AG10803 (cell line): ENCODE results near the gene SERPINB4.
"Not testable (repeated sequence)": the region's sequence is repeated elsewhere in the genome, so short reads cannot be mapped to it uniquely, and the experiment has no call there.

Experiments used
- DNase-seq: peaks from one replicate; pipeline ENCODE4 v3.0.0; 2010; ENCODE audit warnings: low read depth
- H3K4me3 ChIP-seq: 2 replicates; pipeline ENCODE4 v1.5.1; 2011; ENCODE audit warnings: mild to moderate bottlenecking, low read length, control low read depth
- TF ChIP-seq, protein P1 (sequence below): conservative IDR thresholded peaks from 2 replicates; pipeline ENCODE4 v1.5.1; 2011; ENCODE audit warnings: mild to moderate bottlenecking, low read length, control low read depth, inconsistent platforms

Gene SERPINB4

DNA sequence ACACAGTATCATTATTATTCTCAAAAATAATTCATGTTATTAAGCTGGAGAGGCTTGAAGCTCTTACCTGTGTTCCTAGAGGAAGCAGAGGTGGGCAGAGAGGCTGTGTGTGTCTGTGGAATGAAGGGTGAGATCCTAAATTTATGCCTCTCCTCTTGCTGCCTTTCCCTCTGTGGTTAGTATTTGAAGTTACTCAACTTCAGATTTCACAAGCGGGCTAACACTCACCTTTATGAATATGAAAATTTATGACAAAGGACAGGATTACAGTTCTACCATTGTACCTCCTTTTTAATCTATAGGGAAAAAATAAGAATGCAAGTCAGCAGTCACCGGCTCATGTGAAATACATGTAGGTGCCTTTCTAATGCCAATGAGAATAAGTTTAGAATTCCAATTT is at the start of gene SERPINB4:
SERPINB4 (minus strand) TSS at position 115 of the 400 bp plus-strand sequence. CDS start 679 bp downstream, outside the sequence.
- DNase-seq, H3K4me3 ChIP-seq: not testable (repeated sequence)

DNA sequence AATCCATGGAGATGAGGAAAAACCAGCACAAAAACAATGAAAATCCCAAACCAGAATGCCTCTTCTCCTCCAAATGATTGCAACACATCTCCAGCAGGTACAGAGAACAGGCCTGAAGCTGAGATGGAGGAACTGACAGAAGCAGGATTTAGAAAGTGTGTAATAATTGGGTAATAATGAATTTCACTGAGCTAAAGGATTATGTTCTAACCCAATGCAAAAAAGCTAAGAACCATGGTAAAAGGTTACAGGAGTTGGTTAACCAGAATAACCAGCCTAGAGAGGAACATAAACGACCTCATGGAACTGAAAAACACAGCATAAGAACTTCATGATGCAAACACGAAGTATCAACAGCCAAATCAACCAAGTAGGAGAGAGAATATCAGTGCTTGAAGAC is 45.0 kb upstream of the SERPINB4 start:
- DNase-seq = no peak
- no peak overlapping the region for H3K4me3 ChIP-seq
- TF ChIP-seq, protein P1, sequence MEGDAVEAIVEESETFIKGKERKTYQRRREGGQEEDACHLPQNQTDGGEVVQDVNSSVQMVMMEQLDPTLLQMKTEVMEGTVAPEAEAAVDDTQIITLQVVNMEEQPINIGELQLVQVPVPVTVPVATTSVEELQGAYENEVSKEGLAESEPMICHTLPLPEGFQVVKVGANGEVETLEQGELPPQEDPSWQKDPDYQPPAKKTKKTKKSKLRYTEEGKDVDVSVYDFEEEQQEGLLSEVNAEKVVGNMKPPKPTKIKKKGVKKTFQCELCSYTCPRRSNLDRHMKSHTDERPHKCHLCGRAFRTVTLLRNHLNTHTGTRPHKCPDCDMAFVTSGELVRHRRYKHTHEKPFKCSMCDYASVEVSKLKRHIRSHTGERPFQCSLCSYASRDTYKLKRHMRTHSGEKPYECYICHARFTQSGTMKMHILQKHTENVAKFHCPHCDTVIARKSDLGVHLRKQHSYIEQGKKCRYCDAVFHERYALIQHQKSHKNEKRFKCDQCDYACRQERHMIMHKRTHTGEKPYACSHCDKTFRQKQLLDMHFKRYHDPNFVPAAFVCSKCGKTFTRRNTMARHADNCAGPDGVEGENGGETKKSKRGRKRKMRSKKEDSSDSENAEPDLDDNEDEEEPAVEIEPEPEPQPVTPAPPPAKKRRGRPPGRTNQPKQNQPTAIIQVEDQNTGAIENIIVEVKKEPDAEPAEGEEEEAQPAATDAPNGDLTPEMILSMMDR = no peak

- no peak overlapping the region for H3K4me3 ChIP-seq
- DNase-seq = peak; percentile 43
- TF ChIP-seq, protein P1 = no peak
Observed at GRCh38 chr18:63686871-63687270, 42.8 kb upstream of the SERPINB4 start.

DNA sequence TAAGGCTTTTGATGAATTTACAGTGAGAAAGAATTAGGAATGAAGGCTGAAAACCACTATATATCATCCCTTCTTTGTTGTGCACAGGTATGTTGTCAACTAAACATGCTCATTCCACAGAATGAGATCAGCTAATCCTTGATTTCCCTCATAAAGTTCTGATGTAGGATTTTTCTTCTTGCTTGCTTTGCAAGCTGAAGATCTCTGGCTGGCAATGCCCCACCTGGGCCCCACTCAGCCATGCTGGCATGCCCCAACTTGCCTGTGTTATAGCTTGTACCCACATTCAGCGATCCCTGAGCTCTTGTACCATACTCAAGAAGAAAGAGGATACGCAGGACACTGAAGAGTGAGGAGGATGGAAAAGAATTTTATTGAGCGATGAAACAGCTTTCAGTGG is 40.7 kb upstream of the SERPINB4 start:
- TF ChIP-seq, protein P1 = no peak
- H3K4me3 ChIP-seq = no peak overlapping the region
- DNase-seq = no peak

- H3K4me3 ChIP-seq = no peak overlapping the region
- TF ChIP-seq, protein P1 = no peak
- no peak for DNase-seq
Observed at GRCh38 chr18:63683890-63684289, 39.8 kb upstream of the SERPINB4 start.

- H3K4me3 ChIP-seq = no peak overlapping the region
- DNase-seq = peak; percentile 93
- TF ChIP-seq, protein P1 = no peak
Observed at GRCh38 chr18:63683152-63683551, 39.1 kb upstream of the SERPINB4 start.

GRCh38 chr18:63681449-63682340 is 37.6 kb upstream of the SERPINB4 start:
- TF ChIP-seq, protein P1 = no peak
- H3K4me3 ChIP-seq = no peak overlapping the region
- DNase-seq = no peak
